Activated T-cell treated with anti-CD3 and anti-CD28 coated beads, Interleukin-2, amount 50 U/mL, for 24 hours (primary cell): ENCODE data around the gene DIP2A.
A peak's percentile ranks its signal among the peaks of the same experiment; 100 is the strongest.

Experiments
- DNase-seq: peaks from one replicate; pipeline ENCODE4 v3.0.0-alpha.2; 2020
- H3K27ac Mint-ChIP-seq: 2 replicates; pipeline ENCODE4 v1.8.0; 2020; ENCODE audit warnings: mild to moderate bottlenecking, mixed read lengths
- H3K27me3 Mint-ChIP-seq: 2 replicates; pipeline ENCODE4 v1.8.0; 2020; ENCODE audit warnings: mixed read lengths
- H3K36me3 Mint-ChIP-seq: 2 replicates; pipeline ENCODE4 v1.8.0; 2020; ENCODE audit warnings: low read depth, mixed read lengths
- H3K4me1 Mint-ChIP-seq: 2 replicates; pipeline ENCODE4 v1.8.0; 2020; ENCODE audit warnings: low read depth, mixed read lengths
- H3K4me3 Mint-ChIP-seq: 2 replicates; pipeline ENCODE4 v1.8.0; 2020; ENCODE audit warnings: mild to moderate bottlenecking, moderate library complexity, mixed read lengths
- H3K9me3 Mint-ChIP-seq: 2 replicates; pipeline ENCODE4 v1.8.0; 2020; ENCODE audit warnings: mixed read lengths

The DIP2A gene

GRCh38 chr21:46551636-46552241 is 93.0 kb downstream of the DIP2A start:
- H3K27me3 Mint-ChIP-seq = no peaks in the 10 kb centered on the region
- DNase-seq = peak; percentile 69
- peak overlapping the region; percentile 92 for H3K27ac Mint-ChIP-seq
- H3K4me3 Mint-ChIP-seq = peak overlapping the region; percentile 70
- H3K4me1 Mint-ChIP-seq = peaks cover 64% of the 10 kb centered on the region
- peaks cover 79% of the 10 kb centered on the region for H3K36me3 Mint-ChIP-seq
- no peaks in the 10 kb centered on the region for H3K9me3 Mint-ChIP-seq

GRCh38 chr21:46552274-46552673 is 93.6 kb downstream of the DIP2A start:
- Mint-ChIP-seq H3K4me3 (peak overlapping the region; percentile 39), H3K9me3 (no peaks in the 10 kb centered on the region), H3K36me3 (peaks cover 79% of the 10 kb centered on the region), H3K27me3 (no peaks in the 10 kb centered on the region), H3K27ac (peak overlapping the region; percentile 92), H3K4me1 (peaks cover 69% of the 10 kb centered on the region)
- no peak for DNase-seq

- DNase-seq = peak; percentile 24
- Mint-ChIP-seq H3K27ac (peak overlapping the region; percentile 92), H3K4me3 (no peak overlapping the region), H3K36me3 (peaks cover 78% of the 10 kb centered on the region), H3K4me1 (peaks cover 76% of the 10 kb centered on the region), H3K27me3 (no peaks in the 10 kb centered on the region), H3K9me3 (no peaks in the 10 kb centered on the region)
These were observed 94.2 kb downstream of the DIP2A start for GRCh38 chr21:46552865-46553379.

GRCh38 chr21:46553993-46554392 is 95.3 kb downstream of the DIP2A start:
- Mint-ChIP-seq H3K36me3 (peaks cover 73% of the 10 kb centered on the region), H3K27ac (no peak overlapping the region), H3K27me3 (no peaks in the 10 kb centered on the region), H3K4me1 (peaks cover 78% of the 10 kb centered on the region), H3K9me3 (no peaks in the 10 kb centered on the region), H3K4me3 (no peak overlapping the region)
- no peak for DNase-seq

- no peaks in the 10 kb centered on the region for H3K9me3 Mint-ChIP-seq
- no peak overlapping the region for H3K4me3 Mint-ChIP-seq
- no peak overlapping the region for H3K27ac Mint-ChIP-seq
- peaks cover 72% of the 10 kb centered on the region for H3K36me3 Mint-ChIP-seq
- peak; percentile 30 for DNase-seq
- no peaks in the 10 kb centered on the region for H3K27me3 Mint-ChIP-seq
- peaks cover 79% of the 10 kb centered on the region for H3K4me1 Mint-ChIP-seq
These were observed 95.9 kb downstream of the DIP2A start for GRCh38 chr21:46554431-46555224.

- Mint-ChIP-seq H3K36me3 (peaks cover 73% of the 10 kb centered on the region), H3K4me3 (no peak overlapping the region), H3K27ac (no peak overlapping the region)
These were observed 96.5 kb downstream of the DIP2A start for GRCh38 chr21:46555225-46555617.

GRCh38 chr21:46555678-46556077 is 97.0 kb downstream of the DIP2A start:
- no peak overlapping the region for H3K4me3 Mint-ChIP-seq
- no peaks in the 10 kb centered on the region for H3K27me3 Mint-ChIP-seq
- peak overlapping the region; percentile 50 for H3K27ac Mint-ChIP-seq
- peaks cover 73% of the 10 kb centered on the region for H3K36me3 Mint-ChIP-seq
- no peaks in the 10 kb centered on the region for H3K9me3 Mint-ChIP-seq
- H3K4me1 Mint-ChIP-seq = peaks cover 81% of the 10 kb centered on the region
- DNase-seq = no peak

More at GRCh38 chr21:46555225-46555617, 96.5 kb downstream of the DIP2A start:
- Mint-ChIP-seq H3K4me1 (peaks cover 81% of the 10 kb centered on the region), H3K27me3 (no peaks in the 10 kb centered on the region), H3K9me3 (no peaks in the 10 kb centered on the region)
- no peak for DNase-seq

GRCh38 chr21:46556802-46557201 is 98.1 kb downstream of the DIP2A start:
- H3K27me3 Mint-ChIP-seq = no peaks in the 10 kb centered on the region
- H3K27ac Mint-ChIP-seq = no peak overlapping the region
- H3K4me3 Mint-ChIP-seq = no peak overlapping the region
- H3K4me1 Mint-ChIP-seq = peaks cover 81% of the 10 kb centered on the region
- DNase-seq = no peak
- H3K9me3 Mint-ChIP-seq = no peaks in the 10 kb centered on the region
- peaks cover 79% of the 10 kb centered on the region for H3K36me3 Mint-ChIP-seq

GRCh38 chr21:46557469-46557868 is 98.8 kb downstream of the DIP2A start:
- Mint-ChIP-seq H3K9me3 (no peaks in the 10 kb centered on the region), H3K27ac (no peak overlapping the region), H3K4me1 (peaks cover 81% of the 10 kb centered on the region), H3K4me3 (no peak overlapping the region), H3K36me3 (peaks cover 85% of the 10 kb centered on the region), H3K27me3 (no peaks in the 10 kb centered on the region)
- DNase-seq = peak; percentile 26

GRCh38 chr21:46557919-46558392 is 99.3 kb downstream of the DIP2A start:
- peak overlapping the region; percentile 48 for H3K27ac Mint-ChIP-seq
- H3K27me3 Mint-ChIP-seq = no peaks in the 10 kb centered on the region
- peaks cover 86% of the 10 kb centered on the region for H3K36me3 Mint-ChIP-seq
- no peak overlapping the region for H3K4me3 Mint-ChIP-seq
- DNase-seq = no peak
- H3K4me1 Mint-ChIP-seq = peaks cover 81% of the 10 kb centered on the region
- no peaks in the 10 kb centered on the region for H3K9me3 Mint-ChIP-seq

GRCh38 chr21:46559291-46559983 is 100.7 kb downstream of the DIP2A start:
- Mint-ChIP-seq H3K4me1 (peaks cover 81% of the 10 kb centered on the region), H3K36me3 (peaks cover 86% of the 10 kb centered on the region), H3K27ac (peak overlapping the region; percentile 94), H3K27me3 (no peaks in the 10 kb centered on the region), H3K4me3 (peak overlapping the region; percentile 67), H3K9me3 (no peaks in the 10 kb centered on the region)
- peak; percentile 81 for DNase-seq

- peak overlapping the region; percentile 67 for H3K4me3 Mint-ChIP-seq
- H3K27ac Mint-ChIP-seq = peak overlapping the region; percentile 94
- H3K36me3 Mint-ChIP-seq = peaks cover 89% of the 10 kb centered on the region
- H3K27me3 Mint-ChIP-seq = no peaks in the 10 kb centered on the region
- H3K4me1 Mint-ChIP-seq = peaks cover 83% of the 10 kb centered on the region
- peak; percentile 39 for DNase-seq
- H3K9me3 Mint-ChIP-seq = no peaks in the 10 kb centered on the region
These were observed 102.1 kb downstream of the DIP2A start for GRCh38 chr21:46560568-46561444.

- Mint-ChIP-seq H3K4me1 (peaks cover 81% of the 10 kb centered on the region), H3K4me3 (peak overlapping the region; percentile 67), H3K36me3 (peaks cover 92% of the 10 kb centered on the region), H3K27ac (peak overlapping the region; percentile 94), H3K9me3 (no peaks in the 10 kb centered on the region), H3K27me3 (no peaks in the 10 kb centered on the region)
- no peak for DNase-seq
These were observed 102.9 kb downstream of the DIP2A start for GRCh38 chr21:46561445-46562090.
